Loucy (cell line): ENCODE data around the gene R3HDM1.
"Not testable (repeated sequence)": the region's sequence is repeated elsewhere in the genome, so short reads cannot be mapped to it uniquely, and the experiment has no call there.

Source experiments
- H2AFZ ChIP-seq: fragments of 200-600 bp; sonication (generic); 2 replicates; pipeline ENCODE4 v1.6.0; 2016; ENCODE audit warnings: antibody characterized with exemption, mild to moderate bottlenecking, low read length, moderate library complexity
- H3F3A ChIP-seq: fragments of 200-600 bp; 2 replicates; pipeline ENCODE4 v1.6.0; 2016; ENCODE audit warnings: antibody characterized with exemption, low read depth, mild to moderate bottlenecking
- H3K27me3 ChIP-seq: fragments of 200-600 bp; sonication (generic); 2 replicates; pipeline ENCODE4 v1.6.1; 2014; ENCODE audit warnings: low read length, mild to moderate bottlenecking; ENCODE audit not compliant: insufficient read depth, poor library complexity, severe bottlenecking
- H3K36me3 ChIP-seq: fragments of 200-600 bp; sonication (generic); 2 replicates; pipeline ENCODE4 v1.6.1; 2016; ENCODE audit warnings: low read length; ENCODE audit not compliant: insufficient read depth
- H3K4me1 ChIP-seq: fragments of 200-600 bp; sonication (generic); 2 replicates; pipeline ENCODE4 v1.5.1; 2014; ENCODE audit warnings: low read length, mild to moderate bottlenecking; ENCODE audit not compliant: insufficient read depth, poor library complexity, severe bottlenecking
- H3K4me2 ChIP-seq: fragments of 200-600 bp; sonication (generic); 2 replicates; pipeline ENCODE4 v1.6.0; 2014; ENCODE audit warnings: antibody characterized with exemption, low read length, low read depth, mild to moderate bottlenecking; ENCODE audit not compliant: poor library complexity, severe bottlenecking
- H3K4me3 ChIP-seq: fragments of 200-600 bp; sonication (generic); 2 replicates; pipeline ENCODE4 v1.5.1; 2014; ENCODE audit warnings: low read length, mild to moderate bottlenecking, mixed read lengths; ENCODE audit not compliant: poor library complexity, severe bottlenecking
- H3K79me2 ChIP-seq: fragments of 200-600 bp; sonication (generic); 2 replicates; pipeline ENCODE4 v1.6.1; 2014; ENCODE audit warnings: low read length; ENCODE audit not compliant: insufficient read depth
- H3K9ac ChIP-seq: fragments of 200-600 bp; sonication (generic); 2 replicates; pipeline ENCODE4 v1.6.0; 2014; ENCODE audit warnings: mild to moderate bottlenecking, low read depth, low read length, moderate library complexity; ENCODE audit not compliant: poor library complexity, severe bottlenecking
- H3K9me2 ChIP-seq: fragments of 200-600 bp; sonication (generic); replicated peaks from 2 replicates; pipeline ENCODE4 v1.6.1; 2016; ENCODE audit warnings: low read depth, low read length, mixed read lengths
- H3K9me3 ChIP-seq: fragments of 200-600 bp; sonication (generic); 2 replicates; pipeline ENCODE4 v1.6.1; 2014; ENCODE audit warnings: mild to moderate bottlenecking, antibody characterized with exemption, low read length, low read depth; ENCODE audit not compliant: insufficient read depth
- H4K20me1 ChIP-seq: fragments of 200-600 bp; sonication (generic); 2 replicates; pipeline ENCODE4 v1.6.0; 2014; ENCODE audit warnings: antibody characterized with exemption, low read length, mild to moderate bottlenecking; ENCODE audit not compliant: insufficient read depth, poor library complexity, severe bottlenecking
- EZH2phosphoT487 ChIP-seq: fragments of 200-600 bp; IDR thresholded peaks from 2 replicates; pipeline ENCODE4 v1.6.1; 2018; ENCODE audit warnings: antibody characterized with exemption, mild to moderate bottlenecking, moderate library complexity, borderline replicate concordance
- TF ChIP-seq, protein P1 (sequence below): fragments of 200-600 bp; sonication (generic); conservative IDR thresholded peaks from 2 replicates; pipeline ENCODE4 v1.5.1; 2014; ENCODE audit warnings: mild to moderate bottlenecking, antibody characterized with exemption, low read length

R3HDM1 gene

DNA sequence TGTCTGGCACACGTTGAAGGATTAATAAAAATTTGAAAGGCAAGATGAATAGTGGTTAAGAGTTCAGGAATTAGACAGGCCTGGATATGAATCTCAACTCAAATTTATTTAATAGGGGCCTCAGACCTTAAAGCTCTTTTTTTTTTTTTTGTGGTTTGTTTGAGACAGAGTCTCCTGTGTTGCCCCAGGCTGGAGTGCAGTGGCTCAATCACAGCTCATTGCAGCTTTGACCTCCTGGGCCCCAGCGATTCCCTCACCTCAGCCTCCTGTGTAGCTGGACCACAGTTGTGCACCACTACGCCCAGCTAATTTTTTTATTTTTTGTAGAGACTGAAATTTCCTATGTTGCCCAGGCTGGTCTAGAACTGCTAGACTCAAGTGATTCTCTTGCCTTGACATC is 3.3 kb upstream of the R3HDM1 start:
- no peaks in the 10 kb centered on the region for H3K36me3 ChIP-seq
- H2AFZ ChIP-seq, result no peak overlapping the region
- no peaks in the 10 kb centered on the region for H3F3A ChIP-seq
- H3K9ac ChIP-seq, result no peak overlapping the region
- H3K4me3 ChIP-seq, result no peak overlapping the region
- peaks cover 14% of the 10 kb centered on the region for H4K20me1 ChIP-seq
- H3K79me2 ChIP-seq, result peaks cover 49% of the 10 kb centered on the region
- TF ChIP-seq EZH2phosphoT487, result no peak
- TF ChIP-seq, protein P1, sequence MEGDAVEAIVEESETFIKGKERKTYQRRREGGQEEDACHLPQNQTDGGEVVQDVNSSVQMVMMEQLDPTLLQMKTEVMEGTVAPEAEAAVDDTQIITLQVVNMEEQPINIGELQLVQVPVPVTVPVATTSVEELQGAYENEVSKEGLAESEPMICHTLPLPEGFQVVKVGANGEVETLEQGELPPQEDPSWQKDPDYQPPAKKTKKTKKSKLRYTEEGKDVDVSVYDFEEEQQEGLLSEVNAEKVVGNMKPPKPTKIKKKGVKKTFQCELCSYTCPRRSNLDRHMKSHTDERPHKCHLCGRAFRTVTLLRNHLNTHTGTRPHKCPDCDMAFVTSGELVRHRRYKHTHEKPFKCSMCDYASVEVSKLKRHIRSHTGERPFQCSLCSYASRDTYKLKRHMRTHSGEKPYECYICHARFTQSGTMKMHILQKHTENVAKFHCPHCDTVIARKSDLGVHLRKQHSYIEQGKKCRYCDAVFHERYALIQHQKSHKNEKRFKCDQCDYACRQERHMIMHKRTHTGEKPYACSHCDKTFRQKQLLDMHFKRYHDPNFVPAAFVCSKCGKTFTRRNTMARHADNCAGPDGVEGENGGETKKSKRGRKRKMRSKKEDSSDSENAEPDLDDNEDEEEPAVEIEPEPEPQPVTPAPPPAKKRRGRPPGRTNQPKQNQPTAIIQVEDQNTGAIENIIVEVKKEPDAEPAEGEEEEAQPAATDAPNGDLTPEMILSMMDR, result no peak
- H3K4me2 ChIP-seq, result peak overlapping the region; percentile 70
- H3K9me3 ChIP-seq, result no peaks in the 10 kb centered on the region
- H3K27me3 ChIP-seq, result no peaks in the 10 kb centered on the region
- no peaks in the 10 kb centered on the region for H3K9me2 ChIP-seq
- H3K4me1 ChIP-seq, result peaks cover 30% of the 10 kb centered on the region

DNA sequence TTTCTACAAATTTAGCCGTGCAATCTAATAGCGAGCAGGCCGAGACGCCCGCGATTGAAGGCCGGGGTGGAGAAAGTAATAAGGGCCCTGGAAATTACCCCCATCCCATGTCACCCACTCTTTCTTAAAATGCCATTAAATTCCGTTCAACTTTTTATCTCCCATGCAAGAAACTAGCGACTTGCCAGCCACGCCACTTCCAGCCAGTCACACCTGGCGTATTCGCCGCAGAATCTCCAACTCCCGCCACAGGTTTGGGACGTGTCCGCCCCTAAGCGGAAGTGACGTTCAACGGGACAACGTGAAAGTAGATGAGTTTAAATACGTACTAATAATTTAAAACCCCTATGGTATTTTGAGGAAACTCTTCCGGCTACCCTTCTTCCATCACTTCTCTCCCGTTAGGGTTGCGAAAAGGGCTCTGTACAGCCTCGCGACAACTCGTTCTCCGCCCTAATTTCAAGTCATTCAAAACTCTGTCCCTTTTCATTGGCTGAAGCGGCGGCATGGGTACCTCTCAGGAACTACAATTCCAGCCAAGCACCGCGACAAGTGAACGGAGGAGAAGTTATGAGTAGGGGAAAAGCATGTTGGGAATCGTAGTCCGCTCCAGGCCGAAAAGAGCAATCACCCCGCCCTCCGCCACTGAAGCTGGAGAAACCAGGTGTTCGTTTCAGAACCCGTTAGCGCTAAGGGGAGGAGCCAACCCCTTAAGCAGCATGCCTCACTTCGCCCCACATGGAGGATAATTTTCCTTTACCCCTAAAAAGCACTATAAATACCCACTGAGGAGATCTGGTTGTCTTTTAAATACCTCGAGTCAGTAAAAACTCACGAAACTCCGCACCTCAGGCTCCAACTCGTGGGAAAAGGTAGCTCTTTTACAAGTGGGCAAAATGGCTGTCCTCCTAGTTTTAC is 712 bp upstream of the R3HDM1 start, which contains the start of gene ZRANB3:
Gene ZRANB3 (minus strand): TSS at position 906 of the 918 bp plus-strand sequence.
- H3K36me3 ChIP-seq, result no peaks in the 10 kb centered on the region
- no peaks in the 10 kb centered on the region for H3K27me3 ChIP-seq
- no peaks in the 10 kb centered on the region; the same call in 1 of the 2 replicates for H3F3A ChIP-seq
- peak within 1 kb of the TSS; percentile 80 for H3K4me3 ChIP-seq
- H3K4me1 ChIP-seq, result peaks cover 47% of the 10 kb centered on the region
- peaks cover 67% of the 10 kb centered on the region for H3K79me2 ChIP-seq
- peak within 1 kb of the TSS; percentile 93 for H2AFZ ChIP-seq
- H3K9me3 ChIP-seq, result no peaks in the 10 kb centered on the region
- peak within 1 kb of the TSS; percentile 70 for H3K4me2 ChIP-seq
- H4K20me1 ChIP-seq, result peaks cover 37% of the 10 kb centered on the region
- peak within 1 kb of the TSS; percentile 87 for H3K9ac ChIP-seq
- TF ChIP-seq EZH2phosphoT487, result no peak
- H3K9me2 ChIP-seq, result no peaks in the 10 kb centered on the region

DNA sequence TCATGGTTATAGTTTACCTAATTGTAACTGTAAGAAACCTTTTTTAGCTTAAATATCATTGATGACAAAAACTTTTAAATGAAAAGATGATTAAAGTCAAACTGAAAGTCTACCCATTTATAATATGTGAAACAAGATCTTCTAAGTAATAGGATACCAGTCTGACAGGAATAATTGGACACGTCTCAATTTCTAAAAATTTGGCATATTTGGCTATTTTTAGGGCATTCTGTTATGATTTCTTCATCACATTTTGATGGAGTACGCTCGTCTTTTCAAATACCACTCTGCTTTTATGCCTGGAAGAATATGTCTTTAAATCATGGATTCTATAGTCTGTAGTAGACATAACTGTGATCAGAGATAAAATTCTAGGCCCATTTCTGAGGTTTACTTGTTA is 1.3 kb downstream of the R3HDM1 start:
- Histone ChIP-seq H3K4me3 (peak overlapping the region; percentile 80), H4K20me1 (peaks cover 48% of the 10 kb centered on the region), H3K27me3 (no peaks in the 10 kb centered on the region), H3K4me1 (peaks cover 56% of the 10 kb centered on the region), H3K79me2 (peaks cover 81% of the 10 kb centered on the region), H3K36me3 (no peaks in the 10 kb centered on the region), H3K9me2 (no peaks in the 10 kb centered on the region), H3F3A (no peaks in the 10 kb centered on the region; the same call in 1 of the 2 replicates), H3K4me2 (peak overlapping the region; percentile 70), H3K9ac (peak overlapping the region; percentile 29), H3K9me3 (no peaks in the 10 kb centered on the region), H2AFZ (no peak overlapping the region)
- no peak for TF ChIP-seq EZH2phosphoT487
- TF ChIP-seq, protein P1, result no peak

DNA sequence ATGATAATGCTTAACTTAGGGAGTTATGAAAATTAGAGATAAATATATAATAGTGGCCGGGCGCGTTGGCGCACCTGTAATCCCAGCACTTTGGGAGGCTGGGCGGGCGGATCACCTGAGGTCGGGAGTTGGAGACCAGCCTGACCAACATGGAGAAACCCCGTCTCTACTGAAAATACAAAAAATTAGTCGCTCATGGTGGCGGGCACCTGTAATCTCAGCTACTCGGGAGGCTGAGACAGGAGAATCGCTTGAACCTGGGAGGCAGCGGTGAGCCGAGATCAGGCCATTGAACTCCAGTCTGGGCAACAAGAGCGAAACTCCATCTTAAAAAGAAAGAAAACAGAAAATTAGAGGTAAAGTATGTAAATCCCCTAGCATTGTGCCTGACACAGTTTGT is 2.3 kb downstream of the R3HDM1 start:
- H3K9me2 ChIP-seq, H2AFZ ChIP-seq, H3K27me3 ChIP-seq, H3K36me3 ChIP-seq, H3F3A ChIP-seq, H3K9me3 ChIP-seq: not testable (repeated sequence)
- H3K4me3 ChIP-seq, result peak overlapping the region; percentile 80
- H4K20me1 ChIP-seq, result peaks cover 56% of the 10 kb centered on the region
- H3K4me2 ChIP-seq, result peak overlapping the region; percentile 70
- peak overlapping the region; percentile 44 for H3K9ac ChIP-seq
- H3K4me1 ChIP-seq, result peaks cover 47% of the 10 kb centered on the region
- peaks cover 81% of the 10 kb centered on the region for H3K79me2 ChIP-seq
